CD4-positive, alpha-beta T cell (primary cell): ENCODE data around the gene SH3RF2. TPM values are rescaled to one million over a fixed set of nuclear protein-coding genes. Genes with fewer than 3 reads are reported as not detected.

Source experiments
- ATAC-seq: fragments of 200-7000 bp; cut with Tn5 transposase; one replicate; pipeline ENCODE4 v1.10.0; 2022; ENCODE audit warnings: mild to moderate bottlenecking; ENCODE audit not compliant: poor library complexity
- CTCF ChIA-PET: fragments of 350-600 bp; sonication (Branson Sonifier 250); formaldehyde crosslinking; loops from one replicate; lab custom pipeline; 2021; ENCODE audit warnings: antibody characterized with exemption, inconsistent platforms; lab: Charles Lee
- POLR2A ChIA-PET: fragments of 350-600 bp; sonication (Branson Sonifier 250); formaldehyde crosslinking; loops from one replicate; lab custom pipeline; 2021; ENCODE audit warnings: antibody characterized with exemption, inconsistent platforms; lab: Charles Lee
- DNase-seq, 14 experiments: peaks; one replicate each; pipeline ENCODE4 v3.0.0-alpha.2; 2013 to 2020; ENCODE audit warnings: mixed read lengths in 2 of 14
- H3K27ac ChIP-seq, 2 donors: one replicate each; pipeline versions ENCODE4 v1.5.1 to v1.7.0; 2013; ENCODE audit warnings: low read length in 2 of 2, low read depth in 1 of 2, mild to moderate bottlenecking in 1 of 2
- H3K27me3 ChIP-seq, 2 experiments: 1 replicate in 1 of 2; 2 replicates in 1 of 2; pipeline versions ENCODE4 v1.6.1 to v1.7.0; 2013; ENCODE audit warnings: low read length in 2 of 2, control low read depth in 1 of 2, mild to moderate bottlenecking in 1 of 2, moderate library complexity in 1 of 2; ENCODE audit not compliant: insufficient read depth in 2 of 2, control insufficient read depth in 1 of 2
- H3K36me3 ChIP-seq: one replicate; pipeline ENCODE4 v1.6.1; 2013; ENCODE audit warnings: low read length, control low read depth; ENCODE audit not compliant: insufficient read depth
- H3K4me1 ChIP-seq: one replicate; pipeline ENCODE4 v1.6.1; 2013; ENCODE audit warnings: low read length, control low read depth; ENCODE audit not compliant: insufficient read depth
- H3K4me3 ChIP-seq: one replicate; pipeline ENCODE4 v1.5.1; 2013; ENCODE audit warnings: mild to moderate bottlenecking, low read length, moderate library complexity
- H3K9me3 ChIP-seq, 2 experiments: 1 replicate in 1 of 2; 2 replicates in 1 of 2; pipeline versions ENCODE4 v1.6.1 to v1.7.0; 2013; ENCODE audit warnings: low read length in 2 of 2, mild to moderate bottlenecking in 2 of 2, control low read depth in 1 of 2, moderate library complexity in 1 of 2; ENCODE audit not compliant: control insufficient read depth in 1 of 2, insufficient read depth in 1 of 2
- H3K27ac Mint-ChIP-seq: one replicate; pipeline ENCODE4 v1.8.0; 2020; ENCODE audit warnings: mixed read lengths
- H3K27me3 Mint-ChIP-seq: one replicate; pipeline ENCODE4 v1.8.0; 2021; ENCODE audit warnings: mixed read lengths
- H3K36me3 Mint-ChIP-seq: one replicate; pipeline ENCODE4 v1.8.0; 2021; ENCODE audit warnings: low read depth, mixed read lengths
- H3K4me1 Mint-ChIP-seq: one replicate; pipeline ENCODE4 v1.8.0; 2021; ENCODE audit warnings: low read depth, mixed read lengths
- H3K4me3 Mint-ChIP-seq: one replicate; pipeline ENCODE4 v1.8.0; 2020; ENCODE audit warnings: mild to moderate bottlenecking, mixed read lengths
- H3K9me3 Mint-ChIP-seq: one replicate; pipeline ENCODE4 v1.8.0; 2020; ENCODE audit warnings: mixed read lengths
- intact Hi-C, 2 experiments: fragments of 100-400 bp; cut with DNase I in 1 of 2; cut with micrococcal nuclease in 1 of 2; formaldehyde crosslinking; loops; one replicate each; pipeline versions ENCODE4 v1.15.1 to v1.9.0; 2023 to 2025; cut with DNase I, micrococcal nuclease
- total RNA-seq, 174 experiments: library from RNA in 2 of 174; stranded (reverse) in 2 of 174; gene quantifications; one replicate each; pipeline ENCODE4 v1.2.3 and lab custom pipeline; 2021 to 2026
- TF ChIP-seq, protein P1 (sequence below): fragments of 200-600 bp; IDR thresholded peaks from one replicate; pipeline ENCODE4 v1.8.0; 2022; ENCODE audit warnings: antibody characterized with exemption, mild to moderate bottlenecking

The SH3RF2 gene
- total RNA-seq, 2 experiments from 2014 or later = 0.11 to 0.42 TPM

DNA sequence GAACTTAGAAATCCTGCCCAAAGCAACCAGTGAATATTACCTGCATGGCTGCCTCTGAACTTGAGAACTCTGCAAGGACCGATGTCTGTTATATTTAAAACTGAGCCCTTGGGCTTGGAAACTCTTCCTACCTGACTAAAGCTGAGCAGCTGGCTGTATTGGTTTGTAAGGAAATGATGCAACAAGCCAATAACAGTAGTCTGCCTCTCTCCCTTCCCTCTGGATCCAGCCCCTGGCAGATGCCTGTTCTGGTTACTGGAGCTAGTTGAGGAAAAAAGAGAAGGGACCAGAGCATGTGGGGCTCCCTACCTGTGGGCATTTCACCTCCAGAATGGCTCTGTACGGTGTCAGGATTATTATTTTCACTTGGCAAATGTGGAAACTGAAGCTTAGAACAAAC lies 34.7 kb downstream of the SH3RF2 start:
- H3K9me3 ChIP-seq = no peaks in the 10 kb centered on the region
- Mint-ChIP-seq H3K4me1 (no peaks in the 10 kb centered on the region), H3K27me3 (no peaks in the 10 kb centered on the region), H3K9me3 (no peaks in the 10 kb centered on the region), H3K4me3 (no peak overlapping the region), H3K36me3 (no peaks in the 10 kb centered on the region), H3K27ac (no peak overlapping the region)
- no peaks in the 10 kb centered on the region for H3K36me3 ChIP-seq
- ChIA-PET CTCF (no interaction called here), POLR2A (no interaction called here)
- TF ChIP-seq, protein P1, sequence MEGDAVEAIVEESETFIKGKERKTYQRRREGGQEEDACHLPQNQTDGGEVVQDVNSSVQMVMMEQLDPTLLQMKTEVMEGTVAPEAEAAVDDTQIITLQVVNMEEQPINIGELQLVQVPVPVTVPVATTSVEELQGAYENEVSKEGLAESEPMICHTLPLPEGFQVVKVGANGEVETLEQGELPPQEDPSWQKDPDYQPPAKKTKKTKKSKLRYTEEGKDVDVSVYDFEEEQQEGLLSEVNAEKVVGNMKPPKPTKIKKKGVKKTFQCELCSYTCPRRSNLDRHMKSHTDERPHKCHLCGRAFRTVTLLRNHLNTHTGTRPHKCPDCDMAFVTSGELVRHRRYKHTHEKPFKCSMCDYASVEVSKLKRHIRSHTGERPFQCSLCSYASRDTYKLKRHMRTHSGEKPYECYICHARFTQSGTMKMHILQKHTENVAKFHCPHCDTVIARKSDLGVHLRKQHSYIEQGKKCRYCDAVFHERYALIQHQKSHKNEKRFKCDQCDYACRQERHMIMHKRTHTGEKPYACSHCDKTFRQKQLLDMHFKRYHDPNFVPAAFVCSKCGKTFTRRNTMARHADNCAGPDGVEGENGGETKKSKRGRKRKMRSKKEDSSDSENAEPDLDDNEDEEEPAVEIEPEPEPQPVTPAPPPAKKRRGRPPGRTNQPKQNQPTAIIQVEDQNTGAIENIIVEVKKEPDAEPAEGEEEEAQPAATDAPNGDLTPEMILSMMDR = no peak
- no peaks in the 10 kb centered on the region for H3K27me3 ChIP-seq
- no peak overlapping the region for H3K27ac ChIP-seq
- DNase-seq (no peak), ATAC-seq (no peak)
- no peaks in the 10 kb centered on the region for H3K4me1 ChIP-seq
- no peak overlapping the region for H3K4me3 ChIP-seq
- intact Hi-C loops = no loop called here

DNA sequence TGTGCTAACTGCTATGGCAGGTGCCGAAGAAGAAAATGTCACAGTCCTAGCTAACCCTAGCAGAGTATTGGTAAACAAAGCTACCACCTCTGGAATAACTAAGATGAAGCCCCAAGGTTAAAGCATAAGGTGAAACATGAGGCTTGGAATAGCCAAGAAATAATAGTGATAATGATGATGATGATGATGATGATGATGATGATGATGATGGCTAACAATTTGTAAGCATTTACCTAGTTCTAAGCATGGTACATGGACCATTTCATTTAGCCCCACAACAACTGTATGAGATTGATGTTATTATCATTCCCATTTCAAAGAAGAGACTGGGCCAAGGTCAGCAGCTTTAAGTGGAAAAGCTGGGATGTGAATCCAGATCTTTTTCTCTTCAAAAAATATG lies 35.3 kb downstream of the SH3RF2 start:
- H3K27ac Mint-ChIP-seq = no peak overlapping the region
- no peaks in the 10 kb centered on the region for H3K4me1 Mint-ChIP-seq
- ChIA-PET CTCF (no interaction called here), POLR2A (no interaction called here)
- Histone ChIP-seq H3K4me1 (no peaks in the 10 kb centered on the region), H3K9me3 (no peaks in the 10 kb centered on the region), H3K27me3 (no peaks in the 10 kb centered on the region), H3K4me3 (no peak overlapping the region), H3K27ac (no peak overlapping the region), H3K36me3 (no peaks in the 10 kb centered on the region)
- ATAC-seq (no peak), DNase-seq (no peak)
- TF ChIP-seq, protein P1 = no peak
- H3K9me3 Mint-ChIP-seq = no peaks in the 10 kb centered on the region
- H3K27me3 Mint-ChIP-seq = no peaks in the 10 kb centered on the region
- intact Hi-C loops = no loop called here
- H3K4me3 Mint-ChIP-seq = no peak overlapping the region
- no peaks in the 10 kb centered on the region for H3K36me3 Mint-ChIP-seq

DNA sequence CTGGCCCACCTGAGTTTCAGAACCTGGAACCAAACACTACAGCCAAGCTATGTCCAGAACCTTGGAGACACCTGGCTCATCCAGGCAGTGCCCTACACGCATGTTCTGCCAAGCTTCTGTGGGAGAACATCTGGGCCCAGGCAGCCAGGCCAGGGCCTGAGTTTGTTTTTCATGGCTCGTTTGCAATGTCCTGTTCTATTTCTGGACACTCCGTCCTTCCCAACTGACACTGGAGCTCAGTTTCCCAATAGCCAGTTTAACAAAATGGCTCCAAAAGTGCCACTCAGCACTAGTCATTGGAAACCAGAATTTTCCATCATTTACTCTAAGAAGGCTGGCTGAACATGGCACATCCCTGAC lies 38.6 kb downstream of the SH3RF2 start:
- POLR2A ChIA-PET = no interaction called here
- no peak for ATAC-seq
- H3K4me3 Mint-ChIP-seq = no peak overlapping the region

More for the DNA sequence above, 38.6 kb downstream of the SH3RF2 start:
- DNase-seq = no peak
- H3K27ac Mint-ChIP-seq = no peak overlapping the region
- Histone ChIP-seq H3K27ac (no peak overlapping the region), H3K27me3 (no peaks in the 10 kb centered on the region), H3K36me3 (no peaks in the 10 kb centered on the region), H3K9me3 (no peaks in the 10 kb centered on the region), H3K4me3 (no peak overlapping the region), H3K4me1 (no peaks in the 10 kb centered on the region)
- TF ChIP-seq, protein P1 = no peak
- no peaks in the 10 kb centered on the region for H3K27me3 Mint-ChIP-seq
- H3K36me3 Mint-ChIP-seq = no peaks in the 10 kb centered on the region
- H3K9me3 Mint-ChIP-seq = no peaks in the 10 kb centered on the region
- intact Hi-C loops = no loop called here
- CTCF ChIA-PET = no interaction called here
- H3K4me1 Mint-ChIP-seq = no peaks in the 10 kb centered on the region
